ENCODE measurements around the gene TRAM2.

The TRAM2 gene

GRCh38 chr6:52550014-52550575, 26.8 kb downstream of the TRAM2 start:
- TF ChIP-seq TCF12 (IDR thresholded peaks at IDR 0.05; ENCODE audit: low read depth) (no peak), TEAD4 (IDR thresholded peaks at IDR 0.05) (no peak)

- TF ChIP-seq YY1 (IDR thresholded peaks at IDR 0.05; ENCODE audit: low read depth) (no peak), NFIC (IDR thresholded peaks at IDR 0.05) (no peak), REST (IDR thresholded peaks at IDR 0.05; ENCODE audit: low read depth) (no peak), RAD21 (IDR thresholded peaks at IDR 0.05; ENCODE audit: low read depth) (no peak), ZBTB7A (IDR thresholded peaks at IDR 0.05; ENCODE audit: low read depth) (no peak), CEBPB (IDR thresholded peaks at IDR 0.05) (no peak), EGR1 (IDR thresholded peaks at IDR 0.05) (no peak), CREB1 (IDR thresholded peaks at IDR 0.05; ENCODE audit: low read depth) (no peak)
Observed at GRCh38 chr6:52549428-52549827, 27.4 kb downstream of the TRAM2 start.

GRCh38 chr6:52548999-52549398, 27.9 kb downstream of the TRAM2 start:
- TF ChIP-seq FOXM1 (IDR thresholded peaks at IDR 0.05; ENCODE audit: borderline replicate concordance, low read depth) = no peak
- no peak for TF ChIP-seq TEAD4 (IDR thresholded peaks at IDR 0.05)
- no peak for TF ChIP-seq REST (IDR thresholded peaks at IDR 0.05; ENCODE audit: low read depth)
- TF ChIP-seq ZBTB7A (IDR thresholded peaks at IDR 0.05; ENCODE audit: low read depth) = no peak
- TF ChIP-seq CEBPB (IDR thresholded peaks at IDR 0.05) = no peak
- TF ChIP-seq TAF1 (IDR thresholded peaks at IDR 0.05; ENCODE audit: low read depth) = no peak
- TF ChIP-seq USF1 (IDR thresholded peaks at IDR 0.05) = no peak
- TF ChIP-seq RAD21 (IDR thresholded peaks at IDR 0.05; ENCODE audit: low read depth) = no peak
- TF ChIP-seq MAX (IDR thresholded peaks at IDR 0.05) = no peak
- no peak for TF ChIP-seq NFIC (IDR thresholded peaks at IDR 0.05)
- no peak for TF ChIP-seq TCF12 (IDR thresholded peaks at IDR 0.05; ENCODE audit: low read depth)
- TF ChIP-seq YY1 (IDR thresholded peaks at IDR 0.05; ENCODE audit: low read depth) = no peak
- TF ChIP-seq CREB1 (IDR thresholded peaks at IDR 0.05; ENCODE audit: low read depth) = no peak
- TF ChIP-seq EGR1 (IDR thresholded peaks at IDR 0.05) = no peak
- TF ChIP-seq EP300 (IDR thresholded peaks at IDR 0.05; ENCODE audit: borderline replicate concordance) = no peak

- no peak for TF ChIP-seq TAF1 (IDR thresholded peaks at IDR 0.05; ENCODE audit: low read depth)
Observed at GRCh38 chr6:52548353-52548713, 28.5 kb downstream of the TRAM2 start.

GRCh38 chr6:52547647-52548352, 29.1 kb downstream of the TRAM2 start:
- no peak for TF ChIP-seq MAX (IDR thresholded peaks at IDR 0.05)
- no peak for TF ChIP-seq NFIC (IDR thresholded peaks at IDR 0.05)
- no peak for TF ChIP-seq USF1 (IDR thresholded peaks at IDR 0.05)
- no peak for TF ChIP-seq TCF12 (IDR thresholded peaks at IDR 0.05; ENCODE audit: low read depth)

- TF ChIP-seq ZBTB7A (IDR thresholded peaks at IDR 0.05; ENCODE audit: low read depth) (no peak), EGR1 (IDR thresholded peaks at IDR 0.05) (no peak), USF1 (IDR thresholded peaks at IDR 0.05) (no peak), TCF12 (IDR thresholded peaks at IDR 0.05; ENCODE audit: low read depth) (no peak), RAD21 (IDR thresholded peaks at IDR 0.05; ENCODE audit: low read depth) (no peak), TAF1 (IDR thresholded peaks at IDR 0.05; ENCODE audit: low read depth) (no peak), YY1 (IDR thresholded peaks at IDR 0.05; ENCODE audit: low read depth) (no peak), TEAD4 (IDR thresholded peaks at IDR 0.05) (no peak), REST (IDR thresholded peaks at IDR 0.05; ENCODE audit: low read depth) (no peak), CREB1 (IDR thresholded peaks at IDR 0.05; ENCODE audit: low read depth) (no peak), CEBPB (IDR thresholded peaks at IDR 0.05) (no peak), NFIC (IDR thresholded peaks at IDR 0.05) (no peak), EP300 (IDR thresholded peaks at IDR 0.05; ENCODE audit: borderline replicate concordance) (no peak), FOXM1 (IDR thresholded peaks at IDR 0.05; ENCODE audit: borderline replicate concordance, low read depth) (no peak), MAX (IDR thresholded peaks at IDR 0.05) (no peak)
Observed at GRCh38 chr6:52546678-52547077, 30.2 kb downstream of the TRAM2 start.

Measured in Ishikawa (cell line).